ENCODE data around the gene C1QTNF1. TPM values are rescaled to one million over a fixed set of nuclear protein-coding genes. Genes with fewer than 3 reads are reported as not detected.
"Not testable (repeated sequence)": the region's sequence is repeated elsewhere in the genome, so short reads cannot be mapped to it uniquely, and the experiment has no call there.

Gene C1QTNF1
- total RNA-seq, 4 donors from 2014 or later: 110 to 438 (median 388) TPM

GRCh38 chr17:79066963-79067362 lies 43.0 kb downstream of the C1QTNF1 start:
- TF ChIP-seq, protein P1, sequence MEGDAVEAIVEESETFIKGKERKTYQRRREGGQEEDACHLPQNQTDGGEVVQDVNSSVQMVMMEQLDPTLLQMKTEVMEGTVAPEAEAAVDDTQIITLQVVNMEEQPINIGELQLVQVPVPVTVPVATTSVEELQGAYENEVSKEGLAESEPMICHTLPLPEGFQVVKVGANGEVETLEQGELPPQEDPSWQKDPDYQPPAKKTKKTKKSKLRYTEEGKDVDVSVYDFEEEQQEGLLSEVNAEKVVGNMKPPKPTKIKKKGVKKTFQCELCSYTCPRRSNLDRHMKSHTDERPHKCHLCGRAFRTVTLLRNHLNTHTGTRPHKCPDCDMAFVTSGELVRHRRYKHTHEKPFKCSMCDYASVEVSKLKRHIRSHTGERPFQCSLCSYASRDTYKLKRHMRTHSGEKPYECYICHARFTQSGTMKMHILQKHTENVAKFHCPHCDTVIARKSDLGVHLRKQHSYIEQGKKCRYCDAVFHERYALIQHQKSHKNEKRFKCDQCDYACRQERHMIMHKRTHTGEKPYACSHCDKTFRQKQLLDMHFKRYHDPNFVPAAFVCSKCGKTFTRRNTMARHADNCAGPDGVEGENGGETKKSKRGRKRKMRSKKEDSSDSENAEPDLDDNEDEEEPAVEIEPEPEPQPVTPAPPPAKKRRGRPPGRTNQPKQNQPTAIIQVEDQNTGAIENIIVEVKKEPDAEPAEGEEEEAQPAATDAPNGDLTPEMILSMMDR (IDR thresholded peaks at IDR 0.05): no peak
- DNase-seq (ENCODE audit: low spot score): no peak
- ATAC-seq (ENCODE audit: low FRiP score): no peak

GRCh38 chr17:79070266-79070880 lies 46.4 kb downstream of the C1QTNF1 start:
- DNase-seq (ENCODE audit: low spot score) (no peak), ATAC-seq (ENCODE audit: low FRiP score) (no peak)
- TF ChIP-seq, protein P1 (IDR thresholded peaks at IDR 0.05): no peak

- DNase-seq (ENCODE audit: low spot score) (no peak), ATAC-seq (ENCODE audit: low FRiP score) (no peak)
- TF ChIP-seq, protein P1 (IDR thresholded peaks at IDR 0.05): no peak
Observed at GRCh38 chr17:79071161-79071740, 47.3 kb downstream of the C1QTNF1 start.

GRCh38 chr17:79072544-79072943 lies 48.6 kb downstream of the C1QTNF1 start:
- ATAC-seq (ENCODE audit: low FRiP score) (no peak), DNase-seq (ENCODE audit: low spot score) (no peak)
- TF ChIP-seq, protein P1 (IDR thresholded peaks at IDR 0.05): no peak

GRCh38 chr17:79073016-79073705 lies 49.2 kb downstream of the C1QTNF1 start:
- no peak for DNase-seq (ENCODE audit: low spot score)
- ATAC-seq (ENCODE audit: low FRiP score): no peak
- TF ChIP-seq, protein P1 (IDR thresholded peaks at IDR 0.05): no peak

- TF ChIP-seq, protein P1 (IDR thresholded peaks at IDR 0.05): no peak
- DNase-seq (ENCODE audit: low spot score) (no peak), ATAC-seq (ENCODE audit: low FRiP score) (no peak)
Observed at GRCh38 chr17:79073706-79074088, 49.7 kb downstream of the C1QTNF1 start.

GRCh38 chr17:79074121-79074648 lies 50.2 kb downstream of the C1QTNF1 start:
- not testable (repeated sequence) for DNase-seq (ENCODE audit: low spot score); ATAC-seq (ENCODE audit: low FRiP score)

All from omental fat pad (tissue), 4 donors.